K562 (cell line): Measurements from ENCODE around the gene TESMIN. TPM values are rescaled to one million over a fixed set of nuclear protein-coding genes. Genes with fewer than 3 reads are reported as not detected.

ENCODE experiments used
- ATAC-seq: fragments of 200-7000 bp; cut with Tn5 transposase; 3 replicates; pipeline ENCODE4 v1.9.1; 2020; ENCODE audit warnings: moderate library complexity
- BruUV-seq: library from RNA; stranded (reverse); fragments of 400-500 nt; replicated peaks from 2 replicates; lab custom pipeline; 2021; lab: Mats Ljungman, UMichigan
- CTCF ChIA-PET: fragments of 300-600 bp; formaldehyde crosslinking; extraction: SDS; loops from one replicate; lab custom pipeline; 2021; ENCODE audit warnings: low intra/inter-chr PET ratio; lab: Yijun Ruan, JAX
- POLR2A ChIA-PET: fragments of 300-600, 350-650 bp; sonication (Branson Sonifier 250); formaldehyde crosslinking; extraction: SDS; loops from one replicate; lab custom pipeline; 2021; ENCODE audit warnings: antibody characterized with exemption, inconsistent platforms; lab: Yijun Ruan, JAX
- DNase-seq, 4 experiments: peaks; one replicate each; pipeline versions ENCODE4 v3.0.0 to v3.0.0-alpha.2; 2011 to 2018; ENCODE audit warnings: low spot score in 3 of 4, mixed read lengths in 3 of 4; ENCODE audit errors: extremely low read depth in 1 of 4
- FAIRE-seq: peaks from 2 replicates; lab custom pipeline; 2011; peaks lifted over from hg19 to GRCh38; lab: Jason Lieb, UNC
- H2AFZ ChIP-seq: 2 replicates; pipeline ENCODE4 v1.6.0; 2011; ENCODE audit warnings: low read depth, low read length, control low read depth, inconsistent platforms
- H3K27ac ChIP-seq: fragments of 200-600 bp; 3 replicates; pipeline ENCODE4 v1.8.0; 2011; ENCODE audit warnings: low read depth, mild to moderate bottlenecking, control low read depth, inconsistent platforms, low read length, moderate library complexity, mixed read lengths; ENCODE audit errors: extremely low read depth
- H3K27me3 ChIP-seq, 2 experiments: fragments of 300-600 bp in 1 of 2; 2 replicates in 1 of 2; 3 replicates in 1 of 2; pipeline versions ENCODE4 v1.6.0 to v1.8.0; 2011; ENCODE audit warnings: inconsistent platforms in 2 of 2, low read length in 2 of 2, mild to moderate bottlenecking in 1 of 2, mixed read lengths in 1 of 2, moderate library complexity in 1 of 2; ENCODE audit not compliant: control insufficient read depth in 2 of 2, insufficient read depth in 2 of 2
- H3K36me3 ChIP-seq: fragments of 300-600 bp; 3 replicates; pipeline ENCODE4 v1.8.0; 2011; ENCODE audit warnings: mild to moderate bottlenecking, low read length, inconsistent platforms; ENCODE audit not compliant: control insufficient read depth, insufficient read depth
- H3K4me1 ChIP-seq, 2 experiments: fragments of 200-600 bp in 1 of 2; replicated peaks in 1 of 2; 2 replicates in 1 of 2; 3 replicates in 1 of 2; pipeline versions ENCODE4 v1.5.1 to v1.8.0; 2011; ENCODE audit warnings: inconsistent platforms in 2 of 2, low read length in 2 of 2, mild to moderate bottlenecking in 1 of 2, mixed read lengths in 1 of 2, moderate library complexity in 1 of 2; ENCODE audit not compliant: control insufficient read depth in 2 of 2, insufficient read depth in 2 of 2
- H3K4me2 ChIP-seq: 2 replicates; pipeline ENCODE4 v1.6.1; 2011; ENCODE audit warnings: low read length, control low read depth, inconsistent platforms, mixed read lengths; ENCODE audit not compliant: insufficient read depth
- H3K4me3 ChIP-seq: fragments of 200-600 bp; sonication (generic), shearing (Covaris generic); 2 replicates; pipeline ENCODE4 v1.5.1; 2016; ENCODE audit warnings: control low read depth, inconsistent platforms
- H3K79me2 ChIP-seq: fragments of 200-600 bp; 3 replicates; pipeline ENCODE4 v1.8.0; 2011; ENCODE audit warnings: low read length, inconsistent platforms; ENCODE audit not compliant: control insufficient read depth, insufficient read depth
- H3K9ac ChIP-seq, 2 experiments: 2 replicates each; pipeline versions ENCODE4 v1.6.0 to v1.6.1; 2011; ENCODE audit warnings: low read depth in 2 of 2, low read length in 2 of 2, control low read depth in 1 of 2, inconsistent platforms in 1 of 2, mild to moderate bottlenecking in 1 of 2, mixed read lengths in 1 of 2; ENCODE audit not compliant: insufficient read depth in 1 of 2
- H3K9me1 ChIP-seq: one replicate; pipeline ENCODE4 v1.6.0; 2011; ENCODE audit warnings: inconsistent platforms, mild to moderate bottlenecking, low read length, moderate library complexity; ENCODE audit not compliant: control insufficient read depth, insufficient read depth
- H3K9me3 ChIP-seq: replicated peaks from 2 replicates; pipeline ENCODE4 v1.5.1; 2011; ENCODE audit warnings: low read depth, low read length, inconsistent platforms; ENCODE audit not compliant: control insufficient read depth, insufficient read depth
- H4K20me1 ChIP-seq: replicated peaks from 2 replicates; pipeline ENCODE4 v1.6.1; 2011; ENCODE audit warnings: low read length, inconsistent platforms, mixed read lengths; ENCODE audit not compliant: control insufficient read depth, insufficient read depth
- CREB3L1 ChIP-seq: fragments of 450-650 bp; IDR thresholded peaks from 2 replicates; pipeline ENCODE4 v1.6.1; 2014; ENCODE audit warnings: low read depth, mild to moderate bottlenecking, moderate library complexity, borderline replicate concordance
- CTCF ChIP-seq, 3 experiments: IDR thresholded peaks in 2 of 3; conservative IDR thresholded peaks in 1 of 3; 2 replicates each; pipeline ENCODE4 v1.5.1; 2011 to 2012; ENCODE audit warnings: low read length in 3 of 3, mild to moderate bottlenecking in 3 of 3, control low read depth in 2 of 3, improper control_type of control experiment in 1 of 3, inconsistent platforms in 1 of 3, low read depth in 1 of 3, mixed read lengths in 1 of 3, moderate library complexity in 1 of 3; ENCODE audit not compliant: insufficient read depth in 2 of 3
- CTCFL ChIP-seq: IDR thresholded peaks from 2 replicates; pipeline ENCODE4 v1.6.1; 2011; ENCODE audit warnings: borderline replicate concordance, low read depth, mild to moderate bottlenecking, moderate library complexity, low read length; ENCODE audit not compliant: insufficient read depth, poor library complexity, severe bottlenecking
- ETS2 ChIP-seq: IDR thresholded peaks from 2 replicates; pipeline ENCODE4 v1.6.1; 2016; ENCODE audit warnings: borderline replicate concordance, missing genetic modification characterization, mild to moderate bottlenecking, moderate library complexity, missing compliant biosample characterization; ENCODE audit not compliant: poor library complexity, severe bottlenecking
- HDAC6 ChIP-seq: IDR thresholded peaks from 2 replicates; pipeline ENCODE4 v1.6.1; 2012; ENCODE audit warnings: low read depth, mild to moderate bottlenecking, control low read depth, inconsistent platforms, low read length, moderate library complexity
- NELFE ChIP-seq: IDR thresholded peaks from 2 replicates; pipeline ENCODE4 v1.6.1; 2011; ENCODE audit warnings: mild to moderate bottlenecking; ENCODE audit not compliant: insufficient read depth, insufficient read length
- SRF ChIP-seq, 2 experiments: fragments of 250-450, 450-650 bp in 1 of 2; sonication (Bioruptor Pico) in 1 of 2; sonication (generic) in 1 of 2; formaldehyde crosslinking; IDR thresholded peaks; 2 replicates each; pipeline versions ENCODE4 v1.5.0 to v1.5.1; 2020 to 2022; ENCODE audit warnings: mild to moderate bottlenecking in 1 of 2, missing genetic modification reagents in 1 of 2
- ZHX1 ChIP-seq: fragments of 150-350 bp; conservative IDR thresholded peaks from 2 replicates; pipeline ENCODE4 v1.6.1; 2014; ENCODE audit warnings: low read length
- ZNF445 ChIP-seq: fragments of 250-450 bp; sonication (Bioruptor Pico); IDR thresholded peaks from 2 replicates; pipeline ENCODE4 v1.4.0; 2020; ENCODE audit warnings: low read depth, mild to moderate bottlenecking, moderate library complexity
- ZNF75A ChIP-seq: fragments of 450-650 bp; formaldehyde crosslinking; IDR thresholded peaks from 2 replicates; pipeline ENCODE4 v1.4.0; 2020; ENCODE audit warnings: mild to moderate bottlenecking
- ZNF766 ChIP-seq: fragments of 200-800 bp; sonication (Bioruptor generic); conservative IDR thresholded peaks from 2 replicates; pipeline ENCODE4 v1.6.1; 2016; ENCODE audit warnings: missing genetic modification characterization, missing compliant biosample characterization
- WGBS: fragments of 100-300 bp; shearing (Covaris generic); methylation state at CpG from one replicate; pipeline ENCODE4 v1.1.6; 2016; ENCODE audit warnings: low coverage, mixed read lengths; ENCODE audit not compliant: insufficient coverage; ENCODE audit errors: missing lambda C conversion rate; 5-methylcytosine and 5-hydroxymethylcytosine counted together
- in situ Hi-C: fragments of 300-500 bp; cut with MboI; formaldehyde crosslinking; loops from 4 replicates; pipeline ENCODE4 v1.15.0; 2018; ENCODE audit warnings: inconsistent platforms, mixed read lengths
- intact Hi-C: fragments of 100-400 bp; cut with micrococcal nuclease; formaldehyde crosslinking; loops from 2 replicates; pipeline ENCODE4 v1.14.2; 2022
- polyA plus RNA-seq, 8 experiments: library from polyadenylated mRNA; depleted of rRNA in 4 of 8; stranded (reverse) in 5 of 8; unstranded in 3 of 8; fragments of >200 nt; fragmentation: Nextera tagmentation in 2 of 8; fragmentation: Illumina TruSeq in 1 of 8; extraction: Ambion mirVana in 2 of 8; extraction: Trizol in 1 of 8; gene quantifications; 2 replicates each; pipeline versions ENCODE4 v1.2.1 to v1.2.3, GENCODE V29; 2011 to 2014; ENCODE audit warnings: inconsistent platforms in 1 of 8, missing spikeins in 1 of 8
- total RNA-seq, 7 experiments: library from RNA; depleted of rRNA in 6 of 7; stranded (reverse); fragments of >200 nt in 6 of 7; fragmentation: Illumina TruSeq in 2 of 7; extraction: Trizol in 2 of 7; gene quantifications; 2 replicates each; pipeline versions ENCODE4 v1.2.1 to v1.2.3, GENCODE V29; 2011 to 2021; ENCODE audit warnings: low replicate concordance in 1 of 7

TESMIN gene
- total and polyA plus RNA-seq, 9 of the 15 experiments (the other 6 are each of a cell fraction or from before 2014, with no cell fraction given): 8.9 to 50.5 (median 15.0) TPM

GRCh38 chr11:68743539-68743938 is 7.8 kb downstream of the TESMIN start (continued):
- TF ChIP-seq CTCFL: no peak
- TF ChIP-seq, all 486 proteins: peak for 0

GRCh38 chr11:68741463-68741862 is 9.9 kb downstream of the TESMIN start:
- H3K27ac ChIP-seq: no peak overlapping the region
- POLR2A ChIA-PET: interaction anchor here (0.7 to 1.1 kb wide), 3 partner anchors 11 to 137 kb away, joined by 3 to 4 read pairs (median 3); no protein-coding TSS in a partner anchor
- H3K4me3 ChIP-seq: no peak overlapping the region
- H3K9me1 ChIP-seq: no peaks in the 10 kb centered on the region
- no peaks in the 10 kb centered on the region for H3K4me1 ChIP-seq
- no peak overlapping the region for H3K9ac ChIP-seq
- FAIRE-seq: no peak
- H3K79me2 ChIP-seq: no peaks in the 10 kb centered on the region
- ATAC-seq: no peak; the same call in 2 of the 3 replicates
- in situ Hi-C loops (no loop called here), intact Hi-C loops (no loop called here)
- H3K36me3 ChIP-seq: peaks cover 33% of the 10 kb centered on the region; the same call in 2 of the 3 replicates
- H2AFZ ChIP-seq: no peak overlapping the region
- no peak overlapping the region for H3K4me2 ChIP-seq
- DNase-seq: no peak
- CTCF ChIA-PET: no interaction called here
- 0 out of 2 replicates have a peak, but pooled peaks cover 3% of the 10 kb centered on the region for H4K20me1 ChIP-seq
- 82% methylated on average over 7 of the region's 7 CpGs for WGBS
- no TSS peak for BruUV-seq
- no peaks in the 10 kb centered on the region for H3K9me3 ChIP-seq
- no peaks in the 10 kb centered on the region for H3K27me3 ChIP-seq
- no peak for TF ChIP-seq ZNF766 (CRISPR knock-in tag)
- no peak for TF ChIP-seq ZHX1
- TF ChIP-seq ETS2 (tag): no peak
- TF ChIP-seq ZNF75A (CRISPR knock-in tag): no peak
- no peak for TF ChIP-seq NELFE
- no peak for TF ChIP-seq HDAC6
- no peak for TF ChIP-seq CREB3L1
- no peak for TF ChIP-seq CTCF (IDR thresholded peaks at IDR 0.05 in 2 of 3, conservative IDR thresholded peaks at IDR 0.05 in 1 of 3; ENCODE audit: insufficient read depth in 2 of 3, low read depth in 1 of 3, low read length in 3 of 3)
- no peak for TF ChIP-seq ZNF445 (CRISPR knock-in tag)
- TF ChIP-seq SRF (CRISPR knock-in tag; IDR thresholded peaks at IDR 0.05): no peak
